ENCODE data around the gene TMEM119. TPM values are rescaled to one million over a fixed set of nuclear protein-coding genes. Genes with fewer than 3 reads are reported as not detected.

TMEM119 gene
- total and polyA plus RNA-seq, 9 donors = 0.25 to 12.3 (median 2.0) TPM

DNA sequence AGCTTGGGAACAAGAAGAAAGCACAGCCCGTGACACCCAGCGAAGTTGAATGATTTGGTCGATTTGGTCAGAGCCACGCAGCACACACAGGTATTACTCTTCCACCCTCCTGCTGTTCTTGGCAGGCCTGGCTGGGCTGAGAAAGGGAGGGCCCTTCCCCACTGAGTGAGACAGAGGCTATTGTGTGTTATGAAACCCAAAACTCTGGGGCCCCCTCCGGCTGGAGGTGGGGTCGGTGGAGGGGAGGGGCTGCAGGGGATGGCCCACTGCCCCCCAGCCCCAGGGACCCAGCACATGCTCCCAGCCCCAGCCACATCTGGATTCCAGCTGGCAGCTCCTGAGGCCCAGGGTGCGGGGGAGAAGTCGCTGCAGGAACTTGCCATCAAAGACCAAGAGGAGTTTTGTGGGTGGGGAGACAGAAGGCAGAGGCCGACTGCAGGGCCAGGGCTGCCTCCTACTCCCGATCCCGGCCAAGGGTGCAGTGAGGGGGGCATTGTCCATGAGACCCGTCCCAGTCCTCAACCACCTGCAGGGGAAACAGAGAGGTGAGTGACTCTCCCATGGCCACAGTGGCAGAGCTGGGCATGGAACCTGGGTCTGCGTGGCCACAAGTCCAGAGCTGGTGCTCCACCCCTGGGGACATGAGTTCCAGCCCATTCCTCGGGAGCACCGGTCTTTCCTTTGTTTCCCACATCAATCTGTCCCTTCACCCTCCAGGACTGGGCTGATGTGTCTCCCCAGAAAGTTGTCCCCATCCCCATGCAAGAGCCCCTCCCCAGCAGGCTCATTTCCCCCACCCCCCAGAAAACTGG, 8.7 kb downstream of the TMEM119 start:
- Histone ChIP-seq H3K27ac (no peak overlapping the region), H3K4me3 (no peak overlapping the region), H3K36me3 (no peaks in the 10 kb centered on the region), H3K27me3 (no peaks in the 10 kb centered on the region), H3K9me3 (no peaks in the 10 kb centered on the region), H3K4me1 (ENCODE audit: insufficient read depth) (no peaks in the 10 kb centered on the region)
- WGBS, 3 donors = 10 to 17% (median 17%) methylated on average over 15 of the region's 15 CpGs
- DNase-seq = peak in 2 of 5 donors; percentile 46 to 59
- TF ChIP-seq EP300 (IDR thresholded peaks at IDR 0.05) = no peak
- no peak for TF ChIP-seq POLR2A (IDR thresholded peaks at IDR 0.05)
- TF ChIP-seq, protein P1, sequence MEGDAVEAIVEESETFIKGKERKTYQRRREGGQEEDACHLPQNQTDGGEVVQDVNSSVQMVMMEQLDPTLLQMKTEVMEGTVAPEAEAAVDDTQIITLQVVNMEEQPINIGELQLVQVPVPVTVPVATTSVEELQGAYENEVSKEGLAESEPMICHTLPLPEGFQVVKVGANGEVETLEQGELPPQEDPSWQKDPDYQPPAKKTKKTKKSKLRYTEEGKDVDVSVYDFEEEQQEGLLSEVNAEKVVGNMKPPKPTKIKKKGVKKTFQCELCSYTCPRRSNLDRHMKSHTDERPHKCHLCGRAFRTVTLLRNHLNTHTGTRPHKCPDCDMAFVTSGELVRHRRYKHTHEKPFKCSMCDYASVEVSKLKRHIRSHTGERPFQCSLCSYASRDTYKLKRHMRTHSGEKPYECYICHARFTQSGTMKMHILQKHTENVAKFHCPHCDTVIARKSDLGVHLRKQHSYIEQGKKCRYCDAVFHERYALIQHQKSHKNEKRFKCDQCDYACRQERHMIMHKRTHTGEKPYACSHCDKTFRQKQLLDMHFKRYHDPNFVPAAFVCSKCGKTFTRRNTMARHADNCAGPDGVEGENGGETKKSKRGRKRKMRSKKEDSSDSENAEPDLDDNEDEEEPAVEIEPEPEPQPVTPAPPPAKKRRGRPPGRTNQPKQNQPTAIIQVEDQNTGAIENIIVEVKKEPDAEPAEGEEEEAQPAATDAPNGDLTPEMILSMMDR (IDR thresholded peaks at IDR 0.05) = no peak
- intact Hi-C loops (cut with DNase I) = no loop called here

DNA sequence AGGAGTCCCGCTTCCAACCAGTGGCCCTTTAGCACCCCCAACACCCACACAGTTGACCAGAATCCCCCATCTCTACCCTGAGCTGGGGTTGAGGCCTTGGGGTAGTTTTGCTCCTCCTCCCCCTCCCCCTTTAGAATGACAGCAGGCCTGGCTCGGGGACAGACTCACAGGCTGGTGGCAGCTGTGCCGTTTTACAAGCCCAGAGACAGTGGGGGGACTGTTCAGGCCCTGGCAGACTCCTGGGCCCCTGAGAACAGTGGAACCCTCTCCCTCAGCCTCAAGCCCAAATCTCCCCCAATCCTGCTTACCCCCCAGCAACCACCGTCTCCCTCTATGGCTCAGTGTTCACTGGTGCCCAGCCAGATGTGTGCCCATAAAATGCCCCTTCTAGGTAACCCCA, 10.1 kb downstream of the TMEM119 start:
- H3K4me1 ChIP-seq (ENCODE audit: insufficient read depth) = no peaks in the 10 kb centered on the region
- TF ChIP-seq POLR2A (IDR thresholded peaks at IDR 0.05) (no peak), EP300 (IDR thresholded peaks at IDR 0.05) (no peak)
- TF ChIP-seq, protein P1 (IDR thresholded peaks at IDR 0.05) = no peak
- H3K27ac ChIP-seq = no peak overlapping the region
- no peaks in the 10 kb centered on the region for H3K36me3 ChIP-seq
- H3K9me3 ChIP-seq = no peaks in the 10 kb centered on the region
- no peak overlapping the region for H3K4me3 ChIP-seq
- intact Hi-C loops (cut with DNase I) = no loop called here
- no peaks in the 10 kb centered on the region for H3K27me3 ChIP-seq
- 73 to 88% (median 76%) methylated on average over 4 of the region's 4 CpGs for WGBS, 3 donors
- no peak for DNase-seq

DNA sequence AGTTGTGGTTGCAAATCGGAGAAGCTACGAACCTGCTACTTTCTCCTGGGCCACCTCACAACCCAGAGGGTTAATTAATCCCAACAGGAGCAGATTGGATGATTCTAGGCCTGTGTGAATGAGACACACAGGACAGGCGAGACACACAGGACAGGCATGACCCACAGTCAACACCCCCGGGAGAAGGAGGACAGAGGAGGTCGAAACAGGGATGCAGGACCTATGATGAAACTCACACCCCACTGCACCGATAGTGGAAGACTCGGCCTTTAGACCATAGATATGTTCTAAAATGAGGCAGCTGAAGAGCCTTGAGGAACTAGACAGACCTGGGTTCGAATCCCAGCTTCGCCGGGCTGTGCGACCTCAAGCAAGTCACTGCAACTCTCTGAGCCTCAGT, 11.6 kb downstream of the TMEM119 start:
- no peak overlapping the region for H3K27ac ChIP-seq
- H3K9me3 ChIP-seq = no peaks in the 10 kb centered on the region
- TF ChIP-seq, protein P1 (IDR thresholded peaks at IDR 0.05) = no peak
- TF ChIP-seq EP300 (IDR thresholded peaks at IDR 0.05) (no peak), POLR2A (IDR thresholded peaks at IDR 0.05) (no peak)
- H3K4me1 ChIP-seq (ENCODE audit: insufficient read depth) = no peaks in the 10 kb centered on the region
- H3K36me3 ChIP-seq = no peaks in the 10 kb centered on the region
- no peaks in the 10 kb centered on the region for H3K27me3 ChIP-seq
- WGBS, 3 donors = 92 to 96% (median 94%) methylated on average over 11 of the region's 11 CpGs
- H3K4me3 ChIP-seq = no peak overlapping the region
- no peak for DNase-seq
- intact Hi-C loops (cut with DNase I) = no loop called here

DNA sequence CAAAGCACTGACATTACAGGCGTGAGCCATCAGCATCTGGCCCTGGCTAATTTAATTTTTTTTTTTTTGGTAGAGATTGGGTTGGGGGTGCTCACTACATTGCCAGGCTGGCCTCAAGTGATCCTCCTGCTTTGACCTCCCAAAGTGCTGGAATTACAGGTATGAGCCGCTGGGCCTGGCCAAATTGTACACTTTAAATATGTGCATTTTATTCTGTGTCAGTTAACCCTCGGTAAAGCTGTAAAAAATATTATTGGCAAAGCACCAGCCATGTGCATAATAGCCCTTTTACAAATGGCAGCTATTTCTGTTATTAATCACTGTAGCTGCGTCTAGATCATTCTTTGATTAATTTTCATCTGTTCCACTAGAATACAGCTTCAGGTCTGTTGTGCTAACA, 12.0 kb downstream of the TMEM119 start:
- TF ChIP-seq EP300 (IDR thresholded peaks at IDR 0.05) = no peak
- TF ChIP-seq POLR2A (IDR thresholded peaks at IDR 0.05) = no peak
- TF ChIP-seq, protein P1 (IDR thresholded peaks at IDR 0.05) = no peak
- H3K4me1 ChIP-seq (ENCODE audit: insufficient read depth) = no peaks in the 10 kb centered on the region
- H3K27ac ChIP-seq = no peak overlapping the region
- no peaks in the 10 kb centered on the region for H3K9me3 ChIP-seq
- H3K4me3 ChIP-seq = no peak overlapping the region
- intact Hi-C loops (cut with DNase I) = no loop called here
- no peaks in the 10 kb centered on the region for H3K36me3 ChIP-seq
- no peak for DNase-seq
- H3K27me3 ChIP-seq = no peaks in the 10 kb centered on the region
- WGBS, 3 donors = 62 to 66% (median 65%) methylated on average over 4 of the region's 4 CpGs

Data from ovary (tissue), 9 donors.